ENCODE measurements around the gene DLGAP1. TPM values are rescaled to one million over a fixed set of nuclear protein-coding genes. Genes with fewer than 3 reads are reported as not detected.

Gene DLGAP1
- total and polyA plus RNA-seq, 4 donors = 0.75 to 6.6 (median 3.6) TPM

DNA sequence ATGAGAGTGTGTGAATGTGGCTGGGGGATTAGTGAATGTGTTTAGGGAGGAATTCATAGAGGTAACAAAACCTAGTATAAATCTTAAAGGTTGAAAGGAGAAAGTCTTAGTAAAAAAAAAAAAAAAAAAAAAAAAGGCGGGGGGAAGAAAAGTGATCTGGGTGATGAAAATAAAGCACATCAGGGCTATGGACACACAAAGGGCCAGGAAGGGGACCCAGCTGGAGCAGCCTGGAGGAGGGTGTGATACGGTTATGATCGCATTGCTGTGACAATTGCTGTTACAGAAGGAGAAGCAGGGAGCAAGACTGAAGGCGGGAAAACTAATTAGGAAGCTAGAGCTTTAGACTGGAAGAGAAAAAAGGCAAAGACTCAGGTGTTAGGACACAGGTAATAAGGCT, 85.4 kb downstream of the DLGAP1 start:
- no peaks in the 10 kb centered on the region for H3K4me1 ChIP-seq (ENCODE audit: control insufficient read depth in 1 of 2, insufficient read depth in 2 of 2, low read length in 2 of 2)
- ATAC-seq (ENCODE audit: low FRiP score) = no peak
- no peaks in the 10 kb centered on the region for H3K36me3 ChIP-seq (ENCODE audit: control insufficient read depth in 1 of 2, insufficient read depth in 2 of 2, low read length in 1 of 2)
- 89 to 93% methylated on average over 4 of the region's 4 CpGs for WGBS, 2 donors
- no peak overlapping the region for H3K27ac ChIP-seq (ENCODE audit: low read depth in 1 of 2, low read length in 2 of 2)
- H3K4me3 ChIP-seq (ENCODE audit: low read length in 2 of 2) = no peak overlapping the region
- no peaks in the 10 kb centered on the region for H3K27me3 ChIP-seq (ENCODE audit: control insufficient read depth in 1 of 2, insufficient read depth in 2 of 2, low read length in 1 of 2)
- DNase-seq = no peak
- intact Hi-C loops (cut with DNase I) = no loop called here
- no peaks in the 10 kb centered on the region for H3K9me3 ChIP-seq (ENCODE audit: control insufficient read depth, low read length)

DNA sequence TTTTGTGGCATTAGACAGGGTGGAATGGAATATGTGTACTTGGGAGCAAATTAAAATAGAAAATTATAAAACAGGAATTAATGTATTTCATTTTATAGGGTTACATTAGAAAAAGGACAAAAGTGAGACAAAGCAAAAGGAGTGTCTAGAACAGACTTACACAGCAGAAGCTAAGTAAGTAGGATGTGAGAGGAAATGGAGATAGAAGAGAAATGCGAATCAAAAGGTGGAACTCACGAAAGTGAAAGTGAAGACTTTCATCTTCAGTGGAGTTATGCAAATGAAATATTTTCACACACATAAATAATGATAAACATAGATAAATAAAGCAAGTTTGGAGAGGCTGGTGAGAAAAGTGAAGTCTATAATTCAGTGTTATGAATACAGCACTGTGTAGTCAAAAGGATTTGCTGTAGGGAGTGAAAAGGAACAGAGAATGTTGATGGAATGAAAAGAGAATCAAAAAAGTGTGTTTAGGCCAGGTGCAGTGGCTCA, 94.8 kb downstream of the DLGAP1 start:
- ATAC-seq (ENCODE audit: low FRiP score) = no peak
- no peak overlapping the region for H3K4me3 ChIP-seq (ENCODE audit: low read length in 2 of 2)

DNA sequence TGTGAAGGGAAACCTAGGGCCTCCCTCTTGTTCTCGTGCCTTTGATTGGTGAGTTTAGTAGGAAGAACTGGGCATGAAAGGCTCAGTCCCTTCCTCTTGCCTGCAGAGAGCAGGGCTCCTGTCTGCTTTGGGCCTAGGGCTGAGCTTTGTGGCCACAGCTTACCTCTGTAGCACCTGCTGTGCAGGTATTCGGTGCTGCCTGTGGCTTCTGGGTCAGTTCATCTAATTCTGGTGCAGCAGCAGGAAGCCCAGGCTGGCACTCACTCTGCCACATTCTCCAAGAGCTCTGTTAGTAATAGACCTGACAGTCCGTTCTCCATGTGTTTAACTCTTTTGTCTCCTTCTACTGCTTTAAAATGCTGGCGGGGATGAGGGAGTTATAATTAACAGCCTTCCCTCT, 96.5 kb downstream of the DLGAP1 start:
- no peak overlapping the region for H3K4me3 ChIP-seq (ENCODE audit: low read length in 2 of 2)
- DNase-seq (no peak), ATAC-seq (ENCODE audit: low FRiP score) (no peak)
- no peaks in the 10 kb centered on the region for H3K36me3 ChIP-seq (ENCODE audit: control insufficient read depth in 1 of 2, insufficient read depth in 2 of 2, low read length in 1 of 2)
- no peaks in the 10 kb centered on the region for H3K9me3 ChIP-seq (ENCODE audit: control insufficient read depth, low read length)
- no peaks in the 10 kb centered on the region for H3K27me3 ChIP-seq (ENCODE audit: control insufficient read depth in 1 of 2, insufficient read depth in 2 of 2, low read length in 1 of 2)
- no peak overlapping the region for H3K27ac ChIP-seq (ENCODE audit: low read depth in 1 of 2, low read length in 2 of 2)
- no peaks in the 10 kb centered on the region for H3K4me1 ChIP-seq (ENCODE audit: control insufficient read depth in 1 of 2, insufficient read depth in 2 of 2, low read length in 2 of 2)
- WGBS, 2 donors = 67 to 72% methylated on average over 4 of the region's 4 CpGs
- intact Hi-C loops (cut with DNase I) = loop anchor here in 1 of 2 donors (5.0 kb wide), 1 partner anchor 49 kb away; no protein-coding TSS in a partner anchor

More for the DNA sequence above, 94.8 kb downstream of the DLGAP1 start:
- DNase-seq = no peak
- Histone ChIP-seq H3K27ac (ENCODE audit: low read depth in 1 of 2, low read length in 2 of 2) (no peak overlapping the region), H3K27me3 (ENCODE audit: control insufficient read depth in 1 of 2, insufficient read depth in 2 of 2, low read length in 1 of 2) (no peaks in the 10 kb centered on the region), H3K4me1 (ENCODE audit: control insufficient read depth in 1 of 2, insufficient read depth in 2 of 2, low read length in 2 of 2) (no peaks in the 10 kb centered on the region), H3K9me3 (ENCODE audit: control insufficient read depth, low read length) (no peaks in the 10 kb centered on the region), H3K36me3 (ENCODE audit: control insufficient read depth in 1 of 2, insufficient read depth in 2 of 2, low read length in 1 of 2) (no peaks in the 10 kb centered on the region)
- intact Hi-C loops (cut with DNase I) = no loop called here
- 94 to 97% methylated on average over 2 of the region's 2 CpGs for WGBS, 2 donors

DNA sequence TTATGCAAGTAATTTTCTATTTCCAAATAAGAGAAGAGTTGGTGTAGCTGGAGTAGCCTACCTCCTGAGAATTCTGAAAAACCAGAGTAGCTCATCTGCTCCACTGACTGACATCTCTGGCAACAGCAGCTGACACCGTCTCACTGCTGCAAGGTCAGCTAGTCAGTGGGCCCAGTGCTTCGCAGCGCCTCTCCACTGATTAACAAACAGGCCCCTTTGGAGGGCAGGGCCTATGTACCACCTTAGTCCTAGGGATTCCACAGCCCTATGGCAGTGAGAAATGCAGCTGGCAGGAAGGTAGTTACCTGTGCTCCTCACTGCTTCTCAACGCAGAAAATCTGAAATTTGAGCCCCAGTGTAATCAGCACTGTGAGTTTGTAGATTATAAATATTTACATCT, 97.5 kb downstream of the DLGAP1 start:
- 83 to 84% methylated on average over 4 of the region's 4 CpGs for WGBS, 2 donors
- H3K4me1 ChIP-seq (ENCODE audit: control insufficient read depth in 1 of 2, insufficient read depth in 2 of 2, low read length in 2 of 2) = no peaks in the 10 kb centered on the region
- H3K36me3 ChIP-seq (ENCODE audit: control insufficient read depth in 1 of 2, insufficient read depth in 2 of 2, low read length in 1 of 2) = no peaks in the 10 kb centered on the region
- intact Hi-C loops (cut with DNase I) = loop anchor here in 1 of 2 donors (5.0 kb wide), 1 partner anchor 50 kb away; no protein-coding TSS in a partner anchor
- ATAC-seq (ENCODE audit: low FRiP score) (no peak), DNase-seq (no peak)
- H3K27me3 ChIP-seq (ENCODE audit: control insufficient read depth in 1 of 2, insufficient read depth in 2 of 2, low read length in 1 of 2) = no peaks in the 10 kb centered on the region
- H3K4me3 ChIP-seq (ENCODE audit: low read length in 2 of 2) = no peak overlapping the region
- H3K9me3 ChIP-seq (ENCODE audit: control insufficient read depth, low read length) = no peaks in the 10 kb centered on the region
- H3K27ac ChIP-seq (ENCODE audit: low read depth in 1 of 2, low read length in 2 of 2) = no peak overlapping the region

DNA sequence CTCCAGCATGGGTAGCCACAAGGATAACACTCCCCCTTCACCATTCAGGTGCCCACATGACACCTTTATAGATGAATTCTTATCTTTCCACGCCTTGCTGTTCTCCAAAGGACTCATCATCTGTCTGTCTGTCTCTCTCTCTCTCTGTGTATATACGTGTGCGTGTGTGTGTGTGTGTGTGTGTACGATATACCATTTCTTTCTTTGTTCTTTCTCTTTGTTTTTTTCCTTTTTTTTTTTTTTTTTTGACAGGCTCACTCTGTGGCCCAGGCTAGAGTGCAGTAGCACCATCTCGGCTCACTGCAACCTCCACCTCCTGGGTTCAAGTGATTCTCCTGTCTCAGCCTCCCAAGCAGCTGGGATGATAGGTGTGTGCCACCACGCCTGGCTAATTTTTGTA, 98.2 kb downstream of the DLGAP1 start:
- Histone ChIP-seq H3K9me3 (ENCODE audit: control insufficient read depth, low read length) (no peaks in the 10 kb centered on the region), H3K27ac (ENCODE audit: low read depth in 1 of 2, low read length in 2 of 2) (no peak overlapping the region), H3K4me1 (ENCODE audit: control insufficient read depth in 1 of 2, insufficient read depth in 2 of 2, low read length in 2 of 2) (no peaks in the 10 kb centered on the region), H3K27me3 (ENCODE audit: control insufficient read depth in 1 of 2, insufficient read depth in 2 of 2, low read length in 1 of 2) (no peaks in the 10 kb centered on the region), H3K36me3 (ENCODE audit: control insufficient read depth in 1 of 2, insufficient read depth in 2 of 2, low read length in 1 of 2) (no peaks in the 10 kb centered on the region), H3K4me3 (ENCODE audit: low read length in 2 of 2) (no peak overlapping the region)
- DNase-seq = no peak
- intact Hi-C loops (cut with DNase I) = loop anchor here in 1 of 2 donors (5.0 kb wide), 1 partner anchor 50 kb away; no protein-coding TSS in a partner anchor
- no peak for ATAC-seq (ENCODE audit: low FRiP score)
- WGBS, 2 donors = 93 to 95% methylated on average over 6 of the region's 6 CpGs

DNA sequence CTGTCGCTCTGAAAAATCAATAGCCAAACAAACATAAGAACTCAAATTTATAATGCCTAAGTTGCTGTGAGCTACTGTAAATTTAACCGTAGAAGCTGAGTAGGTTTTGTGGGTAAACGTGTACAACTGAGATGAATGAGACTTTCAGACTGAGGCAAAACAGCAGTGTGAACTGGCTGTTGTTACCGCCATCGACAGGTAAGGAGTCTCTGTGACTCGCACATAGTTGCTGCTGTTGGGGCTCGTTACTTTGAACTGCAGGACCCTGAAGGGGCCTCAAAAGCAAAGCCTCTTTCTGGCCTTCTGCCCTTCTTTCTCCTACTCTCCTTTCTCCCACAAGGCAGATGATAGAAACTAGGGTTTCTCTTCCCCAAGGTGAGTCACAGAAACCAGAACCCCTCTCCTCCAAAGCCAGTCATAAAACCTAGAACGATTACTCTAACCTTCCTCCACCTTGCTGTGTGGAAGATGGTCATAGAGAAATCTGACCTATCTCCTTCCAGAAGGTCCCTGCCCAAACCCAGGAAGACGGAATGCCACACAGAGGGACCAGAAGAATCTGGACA, 101.2 kb downstream of the DLGAP1 start:
- Histone ChIP-seq H3K4me3 (ENCODE audit: low read length in 2 of 2) (no peak overlapping the region), H3K9me3 (ENCODE audit: control insufficient read depth, low read length) (no peaks in the 10 kb centered on the region), H3K27me3 (ENCODE audit: control insufficient read depth in 1 of 2, insufficient read depth in 2 of 2, low read length in 1 of 2) (no peaks in the 10 kb centered on the region), H3K4me1 (ENCODE audit: control insufficient read depth in 1 of 2, insufficient read depth in 2 of 2, low read length in 2 of 2) (no peaks in the 10 kb centered on the region), H3K27ac (ENCODE audit: low read depth in 1 of 2, low read length in 2 of 2) (no peak overlapping the region), H3K36me3 (ENCODE audit: control insufficient read depth in 1 of 2, insufficient read depth in 2 of 2, low read length in 1 of 2) (no peaks in the 10 kb centered on the region)
- DNase-seq = no peak
- intact Hi-C loops (cut with DNase I) = no loop called here
- ATAC-seq (ENCODE audit: low FRiP score) = no peak
- WGBS, 2 donors = 72 to 74% methylated on average over 9 of the region's 9 CpGs

DNA sequence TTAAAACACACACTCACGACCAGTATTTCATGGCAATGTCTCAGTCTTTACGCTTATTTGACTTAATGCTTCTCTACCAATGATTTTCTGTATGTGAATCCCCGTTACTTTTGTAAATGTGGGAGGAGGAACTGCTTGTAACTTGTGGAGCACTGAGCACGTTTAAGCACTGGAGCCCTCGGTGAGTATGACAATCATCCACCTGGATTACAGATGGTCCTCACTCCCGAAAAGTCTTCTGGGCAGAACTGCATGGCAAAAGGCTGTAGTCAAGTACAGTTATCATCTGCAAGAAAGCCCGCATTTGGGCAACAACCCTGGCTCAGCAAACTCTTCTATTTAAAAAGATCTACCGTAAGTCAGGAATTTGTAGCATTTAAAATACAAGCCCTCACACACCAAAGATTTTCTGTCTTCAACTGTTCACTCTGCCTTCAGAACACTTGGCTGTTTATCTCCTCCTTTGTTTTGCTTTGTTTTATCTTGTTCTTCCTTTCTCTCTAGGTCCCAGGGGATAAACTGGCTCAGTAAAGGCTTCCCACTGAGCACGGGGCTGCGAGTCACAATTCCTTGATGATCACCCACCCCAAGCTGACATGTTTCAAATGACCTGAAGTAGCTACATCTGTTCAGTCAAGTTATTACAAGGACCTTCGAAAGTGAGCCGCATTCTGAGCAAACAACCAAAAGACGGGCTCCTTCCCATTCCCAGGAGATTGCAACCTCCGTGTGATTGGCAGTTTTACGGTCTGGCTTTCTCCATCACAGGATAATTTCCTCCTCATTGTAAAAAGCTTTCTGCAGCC, 102.2 kb downstream of the DLGAP1 start:
- Histone ChIP-seq H3K27me3 (ENCODE audit: control insufficient read depth in 1 of 2, insufficient read depth in 2 of 2, low read length in 1 of 2) (no peaks in the 10 kb centered on the region), H3K4me1 (ENCODE audit: control insufficient read depth in 1 of 2, insufficient read depth in 2 of 2, low read length in 2 of 2) (no peaks in the 10 kb centered on the region), H3K27ac (ENCODE audit: low read depth in 1 of 2, low read length in 2 of 2) (no peak overlapping the region), H3K36me3 (ENCODE audit: control insufficient read depth in 1 of 2, insufficient read depth in 2 of 2, low read length in 1 of 2) (no peaks in the 10 kb centered on the region), H3K9me3 (ENCODE audit: control insufficient read depth, low read length) (no peaks in the 10 kb centered on the region), H3K4me3 (ENCODE audit: low read length in 2 of 2) (no peak overlapping the region)
- intact Hi-C loops (cut with DNase I) = no loop called here
- WGBS, 2 donors = 39 to 50% methylated on average over 15 of the region's 15 CpGs
- DNase-seq = no peak
- no peak for ATAC-seq (ENCODE audit: low FRiP score)

DNA sequence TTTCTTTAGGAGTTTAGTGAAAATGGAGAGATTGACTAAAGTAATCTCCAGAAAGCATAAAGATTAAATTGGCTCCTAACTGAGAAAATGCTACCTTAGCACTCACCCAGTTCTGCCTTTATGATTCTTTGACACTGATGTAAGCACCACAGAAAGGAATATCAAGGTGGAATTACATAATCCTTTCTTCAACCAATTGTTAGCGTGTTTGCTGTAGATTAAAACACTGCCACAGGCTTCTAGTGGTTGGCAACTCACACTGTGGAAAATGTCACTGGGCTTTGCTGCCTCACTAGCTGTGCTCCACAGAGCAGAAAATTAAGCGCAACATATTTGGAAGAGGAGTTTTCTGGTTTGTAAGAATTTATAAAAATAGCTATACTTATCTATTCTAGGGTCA, 104.1 kb downstream of the DLGAP1 start:
- 36 to 37% methylated on average over 2 of the region's 2 CpGs for WGBS, 2 donors
- Histone ChIP-seq H3K27ac (ENCODE audit: low read depth in 1 of 2, low read length in 2 of 2) (no peak overlapping the region), H3K9me3 (ENCODE audit: control insufficient read depth, low read length) (no peaks in the 10 kb centered on the region), H3K4me3 (ENCODE audit: low read length in 2 of 2) (no peak overlapping the region), H3K36me3 (ENCODE audit: control insufficient read depth in 1 of 2, insufficient read depth in 2 of 2, low read length in 1 of 2) (no peaks in the 10 kb centered on the region), H3K4me1 (ENCODE audit: control insufficient read depth in 1 of 2, insufficient read depth in 2 of 2, low read length in 2 of 2) (no peaks in the 10 kb centered on the region), H3K27me3 (ENCODE audit: control insufficient read depth in 1 of 2, insufficient read depth in 2 of 2, low read length in 1 of 2) (no peaks in the 10 kb centered on the region)
- ATAC-seq (ENCODE audit: low FRiP score) (no peak), DNase-seq (no peak)
- intact Hi-C loops (cut with DNase I) = no loop called here

DNA sequence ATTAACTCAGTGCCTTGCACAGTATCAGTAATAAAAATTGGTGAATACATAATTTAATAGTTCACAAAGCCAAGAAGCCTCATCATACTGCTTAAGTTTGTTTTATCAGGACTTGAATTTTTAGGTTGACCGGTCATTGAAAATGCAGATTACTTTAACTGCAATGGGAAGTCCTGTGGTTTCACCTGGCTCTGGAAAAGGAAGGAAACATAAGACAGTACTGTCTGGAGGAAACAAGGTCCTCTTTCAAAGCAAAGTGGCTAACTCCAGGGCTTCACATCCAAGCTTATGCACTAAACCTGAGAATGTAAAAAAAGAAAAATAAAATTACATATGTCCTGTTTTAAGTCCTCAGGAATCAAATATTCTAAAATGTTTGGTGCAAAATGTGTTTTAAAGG, 119.7 kb downstream of the DLGAP1 start:
- Histone ChIP-seq H3K4me1 (ENCODE audit: control insufficient read depth in 1 of 2, insufficient read depth in 2 of 2, low read length in 2 of 2) (no peaks in the 10 kb centered on the region), H3K9me3 (ENCODE audit: control insufficient read depth, low read length) (no peaks in the 10 kb centered on the region), H3K36me3 (ENCODE audit: control insufficient read depth in 1 of 2, insufficient read depth in 2 of 2, low read length in 1 of 2) (no peaks in the 10 kb centered on the region), H3K27ac (ENCODE audit: low read depth in 1 of 2, low read length in 2 of 2) (no peak overlapping the region), H3K4me3 (ENCODE audit: low read length in 2 of 2) (no peak overlapping the region), H3K27me3 (ENCODE audit: control insufficient read depth in 1 of 2, insufficient read depth in 2 of 2, low read length in 1 of 2) (no peaks in the 10 kb centered on the region)
- no peak for DNase-seq
- WGBS, 2 donors = 91 to 96% methylated on average over 1 of the region's 1 CpG
- no peak for ATAC-seq (ENCODE audit: low FRiP score)
- intact Hi-C loops (cut with DNase I) = no loop called here

Measured in aorta (tissue), 5 donors.